GM18505 (cell line): ENCODE measurements around the gene DPP4.

Experiments used
- ATAC-seq: cut with Tn5 transposase; IDR thresholded peaks from one replicate; pipeline ENCODE4 v1.9.1; 2021; ENCODE audit not compliant: unreplicated experiment
- POLR2A ChIP-seq: IDR thresholded peaks from 4 replicates; pipeline ENCODE4 v1.6.1; 2011; ENCODE audit warnings: borderline replicate concordance; ENCODE audit not compliant: insufficient read depth, insufficient read length; ENCODE audit errors: extremely low read depth

Gene DPP4

GRCh38 chr2:162037028-162037795, 36.8 kb downstream of the DPP4 start:
- no peak for TF ChIP-seq POLR2A
- no peak for ATAC-seq

- no peak for ATAC-seq
Measured at GRCh38 chr2:162035981-162036380, 38.0 kb downstream of the DPP4 start.

DNA sequence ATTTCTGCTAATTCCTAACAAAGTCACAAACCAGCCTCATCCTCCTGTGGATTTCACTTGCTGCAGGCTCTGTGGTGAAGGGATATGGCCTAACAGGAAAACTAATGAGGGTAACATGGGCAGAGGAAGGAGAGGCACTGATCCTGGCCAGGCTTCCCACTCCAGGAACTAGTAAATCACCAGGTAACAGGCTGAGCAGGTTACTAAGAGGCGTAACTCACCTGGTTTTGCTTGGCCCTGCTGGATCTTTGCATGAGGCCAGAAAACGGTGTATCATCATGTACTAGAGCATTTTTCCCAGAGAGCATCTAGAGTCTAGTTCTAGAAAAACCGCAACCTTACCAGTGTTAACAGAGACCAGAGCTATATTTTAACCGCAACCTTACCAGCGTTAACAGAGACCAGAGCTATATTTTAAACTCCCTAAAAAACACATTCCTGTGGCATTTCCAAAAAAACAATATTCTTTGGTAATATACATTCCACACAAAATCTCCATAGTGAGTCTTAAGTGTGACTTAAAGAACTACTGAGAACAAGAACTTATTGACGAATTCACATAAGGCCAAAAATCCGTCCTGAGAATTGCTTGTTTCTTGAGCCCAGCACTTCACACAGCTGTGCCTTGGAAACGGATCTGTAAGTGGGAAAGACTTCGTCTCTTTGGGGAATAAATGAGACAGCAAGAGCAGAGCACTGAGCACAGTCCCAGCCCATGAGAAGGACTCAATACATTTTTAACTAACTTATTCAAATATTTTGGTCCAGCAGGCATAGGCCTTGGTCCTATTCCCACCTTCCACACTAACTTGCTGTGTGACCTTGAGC, 43.4 kb downstream of the DPP4 start:
- TF ChIP-seq POLR2A, result no peak
- no peak for ATAC-seq

More at GRCh38 chr2:162035981-162036380, 38.0 kb downstream of the DPP4 start:
- TF ChIP-seq POLR2A, result no peak

GRCh38 chr2:162029287-162029901, 44.6 kb downstream of the DPP4 start:
- no peak for ATAC-seq
- TF ChIP-seq POLR2A, result no peak

DNA sequence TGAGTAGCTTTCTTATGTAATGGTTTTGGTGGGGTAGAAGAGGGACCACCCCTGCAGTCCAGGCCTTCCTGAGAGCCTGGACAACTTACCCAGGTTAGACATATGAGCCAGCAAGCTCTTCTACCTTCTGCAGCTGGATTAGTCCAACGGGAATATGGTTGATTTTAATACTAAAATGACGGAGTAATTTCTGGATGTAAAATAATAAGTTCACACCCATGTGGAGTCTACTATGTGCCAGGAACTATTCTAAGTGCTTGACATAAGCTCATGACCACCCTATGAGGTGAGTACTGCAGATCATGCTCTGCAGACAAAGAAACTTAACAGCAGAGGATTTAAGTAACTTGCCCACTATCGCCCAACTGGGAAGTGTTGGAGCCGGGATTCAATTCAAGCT, 45.5 kb downstream of the DPP4 start:
- no peak for ATAC-seq
- no peak for TF ChIP-seq POLR2A

DNA sequence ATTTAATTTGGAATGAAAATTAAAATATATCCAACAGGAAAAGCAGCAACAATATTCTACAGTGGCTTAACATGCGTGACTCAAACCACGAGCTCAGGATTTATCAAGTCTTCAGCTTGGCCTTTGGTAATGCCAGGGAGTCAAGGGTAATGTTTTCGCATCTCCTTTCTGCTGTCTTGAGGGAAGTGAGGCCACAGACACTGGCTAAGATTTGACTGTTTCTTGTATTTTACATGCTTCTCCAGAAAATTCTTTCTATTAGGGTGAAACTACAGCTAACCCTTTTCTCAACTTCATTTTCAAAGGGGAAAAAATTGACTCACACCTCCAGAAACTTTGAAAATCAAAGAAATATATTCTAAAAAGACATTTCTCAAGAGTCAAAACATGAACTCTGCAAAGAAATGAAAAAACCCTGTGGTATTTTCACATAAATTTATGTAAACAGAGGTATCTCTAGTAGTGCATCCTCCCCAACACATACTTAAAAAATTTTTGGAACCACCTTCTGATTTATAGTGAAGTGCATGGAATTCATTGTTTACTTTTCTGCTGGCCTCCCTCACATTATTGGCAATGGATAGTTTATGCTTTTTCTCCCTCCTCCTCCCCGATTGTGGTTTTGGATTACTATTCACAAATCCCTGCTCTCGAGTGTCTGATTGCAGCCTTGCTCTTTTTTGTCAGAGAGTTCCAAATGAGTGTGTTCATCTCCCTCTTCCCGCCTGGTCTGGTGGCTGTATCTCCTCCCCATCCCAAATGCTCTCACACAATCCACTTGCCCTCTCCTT, 48.7 kb downstream of the DPP4 start:
- ATAC-seq, result no peak
- no peak for TF ChIP-seq POLR2A

GRCh38 chr2:162022290-162022945, 51.6 kb downstream of the DPP4 start:
- ATAC-seq, result no peak
- TF ChIP-seq POLR2A, result no peak

DNA sequence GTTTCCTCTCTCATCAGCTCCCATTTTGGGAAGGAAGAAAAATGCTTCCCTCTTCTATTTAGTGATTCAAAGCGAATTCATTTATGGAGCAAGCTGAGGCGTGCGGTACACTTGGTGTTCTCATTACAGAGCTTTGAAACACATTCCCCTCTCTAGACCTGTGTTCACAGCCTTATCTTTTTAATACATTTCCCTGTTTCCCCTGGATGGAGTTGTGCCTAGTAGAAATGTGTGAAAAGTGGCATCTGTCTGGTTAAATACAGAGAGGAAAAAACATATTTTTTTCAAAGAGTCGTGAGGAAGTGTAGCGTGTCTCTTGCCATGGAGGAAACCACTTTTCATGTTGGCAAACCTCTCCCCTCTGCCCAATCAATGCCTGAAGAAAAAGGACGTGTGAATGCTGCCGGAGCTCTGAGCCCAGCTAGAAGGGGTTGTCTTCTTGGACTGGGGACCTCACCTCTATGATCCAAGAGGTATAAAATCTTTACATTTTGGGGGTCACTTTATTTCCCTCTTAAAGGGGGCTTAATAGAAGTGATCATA, 52.4 kb downstream of the DPP4 start:
- ATAC-seq, result no peak
- no peak for TF ChIP-seq POLR2A

- ATAC-seq, result no peak
- no peak for TF ChIP-seq POLR2A
Measured at GRCh38 chr2:162018530-162018929, 55.5 kb downstream of the DPP4 start.

DNA sequence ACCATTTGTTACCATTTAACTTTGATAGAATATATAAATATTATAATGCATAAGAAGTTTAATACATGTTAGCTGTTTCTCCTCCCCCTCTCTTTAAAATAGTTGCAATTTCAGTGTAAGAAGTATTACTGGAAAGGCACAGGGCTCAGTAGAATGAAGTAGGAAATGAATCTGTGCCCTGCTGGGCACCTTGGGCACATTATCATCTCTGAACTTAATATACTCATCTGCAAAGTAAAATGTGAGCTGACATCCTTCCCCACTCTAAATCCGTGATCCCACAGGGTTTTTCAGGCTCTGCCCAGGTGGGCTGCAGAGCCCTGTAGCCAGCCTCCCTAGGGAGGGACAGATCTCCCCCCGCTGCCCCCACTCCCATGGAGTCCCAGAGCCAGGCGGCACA, 56.8 kb downstream of the DPP4 start:
- no peak for ATAC-seq
- no peak for TF ChIP-seq POLR2A

DNA sequence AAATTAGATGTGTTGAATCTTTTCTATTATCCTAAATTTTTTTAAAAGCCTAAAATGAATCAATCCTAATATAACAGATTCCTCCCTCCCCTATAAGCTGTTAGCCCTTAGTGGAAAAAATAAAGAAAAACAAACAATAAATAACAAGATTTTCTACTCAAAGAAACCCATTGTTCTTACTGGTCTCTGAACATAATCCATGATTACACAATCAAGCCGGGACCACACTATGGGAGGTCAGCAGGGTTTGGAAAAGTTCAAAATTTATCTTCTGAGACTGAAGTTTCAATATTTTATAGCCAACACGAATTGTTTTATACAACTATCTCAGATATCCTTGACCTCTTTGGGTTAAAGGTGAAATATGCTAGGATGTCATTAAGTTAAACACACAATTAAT, 57.9 kb downstream of the DPP4 start:
- no peak for ATAC-seq
- TF ChIP-seq POLR2A, result no peak

DNA sequence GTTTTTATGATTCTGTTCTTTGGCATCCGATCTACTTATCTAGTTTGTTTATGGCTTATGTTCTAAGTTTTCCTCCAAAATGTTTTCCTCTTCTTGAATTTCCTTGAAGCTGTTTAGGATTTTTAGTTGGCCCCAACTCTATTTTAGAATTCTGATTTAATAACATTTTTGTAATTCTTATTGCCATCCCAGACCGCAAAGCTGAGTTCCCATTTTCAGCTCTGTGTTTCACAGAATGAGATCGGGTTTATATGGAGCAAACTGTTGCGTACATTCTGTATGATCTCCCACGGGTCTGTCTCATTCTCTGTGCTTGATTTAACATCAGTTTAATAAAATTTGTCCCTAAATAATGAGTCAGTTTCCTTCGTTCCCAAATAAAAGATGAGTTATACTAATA, 59.3 kb downstream of the DPP4 start:
- no peak for ATAC-seq
- no peak for TF ChIP-seq POLR2A

DNA sequence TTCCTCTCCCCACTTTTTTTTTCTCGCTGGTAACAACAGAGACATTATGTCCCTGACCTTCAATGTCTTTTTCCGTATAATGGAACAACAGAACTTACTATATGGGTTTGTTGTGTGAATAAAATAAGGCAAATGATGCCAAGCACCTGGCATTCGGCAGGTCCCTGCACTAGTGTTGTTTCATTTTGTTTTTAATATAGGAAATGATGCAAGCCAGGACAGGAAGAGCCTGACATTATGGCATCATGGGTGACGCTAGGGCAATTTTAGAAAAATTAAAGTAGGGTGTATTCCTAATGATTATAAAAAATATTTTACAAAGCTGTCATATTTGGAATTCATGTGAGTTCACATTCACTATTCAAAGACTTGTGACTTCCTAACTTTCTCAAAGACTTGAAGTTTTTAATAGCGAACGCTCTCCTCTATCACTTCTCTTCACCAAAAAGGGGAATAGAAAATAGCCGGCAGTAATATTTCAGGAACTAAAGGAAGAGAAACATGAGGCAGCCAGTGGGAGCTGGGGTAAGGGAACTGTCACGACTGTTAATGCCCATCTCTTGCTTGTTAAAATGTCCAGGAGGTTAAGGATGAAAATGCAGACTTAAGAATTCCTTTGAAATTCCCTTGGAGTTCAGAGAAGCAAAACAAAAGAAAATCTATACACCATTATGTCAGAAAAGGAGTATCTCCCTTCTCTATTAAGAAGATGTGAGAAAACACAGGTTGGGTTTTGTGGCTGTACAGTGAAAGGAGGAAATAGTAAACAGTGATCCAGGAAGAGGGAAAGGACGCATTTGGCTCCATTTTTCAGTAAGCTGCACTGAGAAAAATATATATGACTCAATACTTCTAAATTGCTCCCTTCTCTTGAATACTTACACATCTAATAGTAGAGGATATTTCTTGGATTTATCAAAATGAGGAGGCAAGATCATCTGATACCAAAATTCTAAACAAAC, 60.2 kb downstream of the DPP4 start:
- no peak for TF ChIP-seq POLR2A
- ATAC-seq, result no peak
